ENCODE measurements around the gene HACL1. TPM values are rescaled to one million over a fixed set of nuclear protein-coding genes. Genes with fewer than 3 reads are reported as not detected.

Gene HACL1
- total and polyA plus RNA-seq, 10 of the 15 experiments (the other 5 are each of a cell fraction or from before 2014, with no cell fraction given): 19.4 to 48.7 (median 30.1) TPM

- 92% methylated on average over 1 of the region's 1 CpG for WGBS (ENCODE audit: insufficient coverage, insufficient replicate concordance, low lambda C conversion rate, missing lambda C conversion rate)
- no peaks in the 10 kb centered on the region for H3K4me1 ChIP-seq (ENCODE audit: control insufficient read depth, insufficient read depth, low read length)
- H3K9ac ChIP-seq (ENCODE audit: control insufficient read depth, insufficient read depth, low read length): no peak overlapping the region
- in situ Hi-C loops (cut with MboI): no loop called here
- H3K4me2 ChIP-seq (ENCODE audit: control insufficient read depth, insufficient read depth): no peak overlapping the region
- no peak overlapping the region for H3K4me3 ChIP-seq
- DNase-seq (ENCODE audit: low read depth, low spot score): no peak
- no peak for FAIRE-seq
- H2AFZ ChIP-seq (ENCODE audit: control insufficient read depth, low read depth, low read length): no peak overlapping the region
- ATAC-seq: peak; percentile 81
- no TSS peak for BruUV-seq (replicated peaks)
- no peak overlapping the region for H3K27ac ChIP-seq (ENCODE audit: control insufficient read depth, insufficient read depth)
- H3K9me3 ChIP-seq (replicated peaks; ENCODE audit: control insufficient read depth, insufficient read depth, low read length): no peaks in the 10 kb centered on the region
- no peaks in the 10 kb centered on the region for H3K27me3 ChIP-seq (replicated peaks in 1 of 2; ENCODE audit: control insufficient read depth in 2 of 2, insufficient read depth in 2 of 2, low read length in 1 of 2)
- no peaks in the 10 kb centered on the region for H3K36me3 ChIP-seq (ENCODE audit: control insufficient read depth in 2 of 2, insufficient read depth in 2 of 2, low read length in 1 of 2)
- POLR2A ChIA-PET: interaction anchor here (1.3 kb wide), 1 partner anchor 14 kb away, joined by 3 read pairs; the partner anchor contains the start of gene COLQ
- intact Hi-C loops (cut with micrococcal nuclease; ENCODE audit: unreplicated experiment): no loop called here
- RAD21 ChIA-PET (ENCODE audit: unreplicated experiment): interaction anchor here (1.0 to 1.6 kb wide), 5 partner anchors 9 to 276 kb away, joined by 3 to 4 read pairs (median 3); no protein-coding TSS in a partner anchor
- SMC1A ChIA-PET (ENCODE audit: uncharacterized antibody, unreplicated experiment): interaction anchor here (0.5 to 1.9 kb wide), 6 partner anchors 9 to 416 kb away, joined by 3 to 7 read pairs (median 3); no protein-coding TSS in a partner anchor
- no peaks in the 10 kb centered on the region for H4K20me1 ChIP-seq (ENCODE audit: control insufficient read depth, insufficient read depth)
- CTCF ChIA-PET: interaction anchor here (1.0 to 1.9 kb wide), 4 partner anchors 9 to 418 kb away, joined by 3 to 7 read pairs (median 4); no protein-coding TSS in a partner anchor
- H3K79me2 ChIP-seq (ENCODE audit: control insufficient read depth, insufficient read depth, low read length): no peaks in the 10 kb centered on the region
- TF ChIP-seq RELB (IDR thresholded peaks at IDR 0.05; ENCODE audit: low read depth) (no peak), MTA3 (IDR thresholded peaks at IDR 0.05; ENCODE audit: borderline replicate concordance, low read length) (no peak), STAT1 (conservative IDR thresholded peaks at IDR 0.05) (no peak), SMARCA5 (IDR thresholded peaks at IDR 0.05) (no peak), MLLT1 (IDR thresholded peaks at IDR 0.05) (no peak), NFYB (IDR thresholded peaks at IDR 0.05; ENCODE audit: insufficient read depth, low read depth, low read length) (no peak), ATF3 (IDR thresholded peaks at IDR 0.05; ENCODE audit: borderline replicate concordance, extremely low read depth, low read depth, low read length) (no peak), KDM1A (IDR thresholded peaks at IDR 0.05; ENCODE audit: borderline replicate concordance) (no peak), EZH2 (IDR thresholded peaks at IDR 0.05; ENCODE audit: borderline replicate concordance, control insufficient read depth, low read depth, low read length) (no peak), SUPT20H (IDR thresholded peaks at IDR 0.05; ENCODE audit: borderline replicate concordance, control insufficient read depth, low read depth, low read length) (no peak), E2F4 (IDR thresholded peaks at IDR 0.05; ENCODE audit: low read depth, low read length) (no peak), FOXK2 (IDR thresholded peaks at IDR 0.05) (no peak), ASH2L (IDR thresholded peaks at IDR 0.05; ENCODE audit: borderline replicate concordance, low read depth) (no peak), SREBF2 (IDR thresholded peaks at IDR 0.05; ENCODE audit: low read length) (no peak), TBL1XR1 (IDR thresholded peaks at IDR 0.05; ENCODE audit: low read depth, low read length) (no peak), ZBTB40 (IDR thresholded peaks at IDR 0.05; ENCODE audit: borderline replicate concordance) (no peak)
Observed at GRCh38 chr3:15535732-15536131, 65.6 kb downstream of the HACL1 start.

All from GM12878 (cell line).